T-helper 17 cell (primary cell): Measurements from ENCODE around the gene PEMT. TPM values are rescaled to one million over a fixed set of nuclear protein-coding genes. Genes with fewer than 3 reads are reported as not detected.
A peak's percentile ranks its signal among the peaks of the same experiment; 100 is the strongest.

ENCODE experiments used
- ATAC-seq: fragments of 150-1000 bp; cut with Tn5 transposase; 2 replicates; pipeline ENCODE4 v1.10.0; 2021; ENCODE audit warnings: mild to moderate bottlenecking, moderate library complexity
- DNase-seq, 3 donors: peaks; one replicate each; pipeline versions ENCODE4 v3.0.0 to v3.0.0-alpha.2; 2020 to 2021
- H3K9me3 ChIP-seq: one replicate; pipeline ENCODE4 v1.7.0; 2013; ENCODE audit warnings: low read length, mild to moderate bottlenecking; ENCODE audit not compliant: control insufficient read depth, poor library complexity, severe bottlenecking
- H3K27ac Mint-ChIP-seq: one replicate; pipeline ENCODE4 v1.8.0; 2022; ENCODE audit warnings: mild to moderate bottlenecking, moderate library complexity, mixed read lengths
- H3K27me3 Mint-ChIP-seq: one replicate; pipeline ENCODE4 v1.8.0; 2022; ENCODE audit warnings: mixed read lengths
- H3K36me3 Mint-ChIP-seq: one replicate; pipeline ENCODE4 v1.8.0; 2022; ENCODE audit warnings: low read depth, mixed read lengths
- H3K4me1 Mint-ChIP-seq: one replicate; pipeline ENCODE4 v1.8.0; 2022; ENCODE audit warnings: mild to moderate bottlenecking, mixed read lengths
- H3K4me3 Mint-ChIP-seq: one replicate; pipeline ENCODE4 v1.8.0; 2022; ENCODE audit warnings: mild to moderate bottlenecking, moderate library complexity, mixed read lengths
- total RNA-seq, 4 donors: library from RNA in 2 of 4; stranded (reverse) in 2 of 4; gene quantifications; one replicate each; pipeline ENCODE4 v1.2.3 and lab custom pipeline; 2022 to 2026

PEMT gene
- total RNA-seq, 2 donors from 2014 or later = 13.8 to 14.8 TPM

DNA sequence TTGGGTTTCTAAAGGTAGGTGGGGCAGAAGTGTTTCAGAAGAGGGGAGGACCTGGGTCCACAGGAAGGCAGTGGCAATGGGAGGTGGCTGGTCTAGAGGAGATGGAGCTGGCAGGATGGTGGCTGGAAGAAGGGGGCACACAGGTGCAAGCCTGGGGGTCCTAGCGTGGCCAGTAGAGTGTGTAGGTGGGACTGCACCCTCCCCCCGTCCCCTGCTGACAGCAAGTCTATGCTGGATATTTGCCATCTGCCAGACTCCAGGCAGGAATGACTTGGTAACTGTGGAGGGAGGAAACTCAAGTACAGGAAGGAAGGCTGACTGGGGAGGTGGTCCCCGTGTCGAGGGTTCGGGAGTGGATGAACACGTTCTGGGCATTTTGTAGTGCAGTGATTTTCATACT is 106.1 kb downstream of the PEMT start:
- no peaks in the 10 kb centered on the region for H3K27me3 Mint-ChIP-seq
- peaks cover 26% of the 10 kb centered on the region for H3K4me1 Mint-ChIP-seq
- H3K27ac Mint-ChIP-seq = peak overlapping the region; percentile 49
- no peaks in the 10 kb centered on the region for H3K9me3 ChIP-seq
- no peak overlapping the region for H3K4me3 Mint-ChIP-seq
- ATAC-seq (no peak), DNase-seq (no peak)
- H3K36me3 Mint-ChIP-seq = peaks cover 5% of the 10 kb centered on the region

DNA sequence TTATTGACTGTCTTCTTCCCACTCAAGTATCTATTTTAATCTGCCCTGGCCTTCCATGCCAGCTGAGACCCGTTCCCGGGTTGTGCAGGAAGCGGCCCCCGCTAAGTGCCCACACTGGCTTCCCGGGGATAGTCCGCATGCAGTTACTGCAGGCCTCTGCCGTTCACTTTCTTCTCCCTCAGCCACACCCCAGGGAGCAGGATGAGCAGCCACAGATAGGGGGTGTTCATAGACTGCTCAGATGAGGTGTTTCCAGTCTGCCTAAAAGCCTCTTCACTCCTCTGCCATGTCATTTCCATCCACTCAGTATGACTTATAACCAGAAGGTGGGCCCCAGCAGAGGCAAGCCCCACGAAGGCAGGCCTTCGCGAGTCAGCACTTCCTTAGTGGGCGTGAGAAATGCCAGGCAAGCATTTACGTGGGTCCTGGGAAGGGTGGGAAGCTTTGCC is 107.0 kb downstream of the PEMT start:
- H3K27me3 Mint-ChIP-seq = no peaks in the 10 kb centered on the region
- H3K4me3 Mint-ChIP-seq = no peak overlapping the region
- ATAC-seq (no peak), DNase-seq (no peak)
- H3K9me3 ChIP-seq = no peaks in the 10 kb centered on the region
- peak overlapping the region; percentile 49 for H3K27ac Mint-ChIP-seq
- peaks cover 28% of the 10 kb centered on the region for H3K4me1 Mint-ChIP-seq
- H3K36me3 Mint-ChIP-seq = peaks cover 5% of the 10 kb centered on the region

DNA sequence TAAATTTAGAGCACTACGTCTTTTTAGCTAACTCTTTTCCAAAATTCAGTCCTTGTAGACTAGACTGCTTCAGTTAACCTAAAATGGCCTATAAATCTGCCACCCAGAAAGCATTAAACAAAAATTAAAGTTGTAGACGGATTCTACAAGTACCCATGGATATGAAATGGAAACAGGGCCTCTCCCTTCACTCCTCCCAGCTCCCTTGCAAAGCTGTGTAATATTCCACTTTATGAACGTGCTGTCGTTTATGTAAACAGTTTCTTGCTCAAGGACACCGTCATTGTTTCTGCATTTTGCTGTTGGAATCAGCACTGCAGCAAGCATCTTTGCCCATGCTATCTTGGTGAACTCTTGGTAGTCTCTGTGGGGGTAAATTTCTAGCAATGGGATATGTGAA is 109.6 kb downstream of the PEMT start:
- Mint-ChIP-seq H3K4me3 (no peak overlapping the region), H3K4me1 (peaks cover 33% of the 10 kb centered on the region)

DNA sequence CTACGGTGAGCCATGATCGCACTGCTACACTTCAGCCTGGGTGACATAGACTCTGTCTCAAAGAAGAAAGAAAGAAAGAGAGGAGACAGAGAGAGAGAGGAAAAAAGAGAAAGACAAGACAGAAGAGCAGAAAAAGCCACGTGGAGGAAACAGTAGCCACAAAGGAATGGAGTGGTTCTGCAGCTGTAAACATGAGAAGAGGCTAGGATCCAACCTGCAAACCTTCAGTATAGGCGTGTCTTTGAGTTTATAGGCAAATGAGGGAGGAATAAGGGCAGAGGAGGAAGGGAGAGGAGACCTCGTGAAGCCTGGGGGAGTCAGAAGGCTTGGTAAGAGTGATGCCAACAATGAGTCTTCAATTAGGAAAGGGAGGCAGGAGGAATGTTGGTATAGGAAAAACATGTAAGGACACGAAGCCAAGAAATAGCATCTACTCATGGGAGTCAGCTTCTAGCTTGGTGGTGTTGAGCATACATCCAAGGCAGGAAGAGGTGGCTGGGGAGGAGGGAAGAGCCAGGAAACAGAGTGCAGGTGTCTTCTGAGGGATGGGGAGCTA is 110.8 kb downstream of the PEMT start:
- no peaks in the 10 kb centered on the region for H3K9me3 ChIP-seq
- ATAC-seq (no peak), DNase-seq (no peak)
- H3K27me3 Mint-ChIP-seq = peaks cover under 1% of the 10 kb centered on the region
- H3K4me1 Mint-ChIP-seq = peaks cover 35% of the 10 kb centered on the region
- peak overlapping the region; percentile 93 for H3K27ac Mint-ChIP-seq
- H3K36me3 Mint-ChIP-seq = no peaks in the 10 kb centered on the region
- no peak overlapping the region for H3K4me3 Mint-ChIP-seq

More for the DNA sequence above, 109.6 kb downstream of the PEMT start:
- H3K9me3 ChIP-seq = no peaks in the 10 kb centered on the region
- ATAC-seq (no peak), DNase-seq (no peak)
- Mint-ChIP-seq H3K27me3 (no peaks in the 10 kb centered on the region), H3K27ac (no peak overlapping the region), H3K36me3 (no peaks in the 10 kb centered on the region)

DNA sequence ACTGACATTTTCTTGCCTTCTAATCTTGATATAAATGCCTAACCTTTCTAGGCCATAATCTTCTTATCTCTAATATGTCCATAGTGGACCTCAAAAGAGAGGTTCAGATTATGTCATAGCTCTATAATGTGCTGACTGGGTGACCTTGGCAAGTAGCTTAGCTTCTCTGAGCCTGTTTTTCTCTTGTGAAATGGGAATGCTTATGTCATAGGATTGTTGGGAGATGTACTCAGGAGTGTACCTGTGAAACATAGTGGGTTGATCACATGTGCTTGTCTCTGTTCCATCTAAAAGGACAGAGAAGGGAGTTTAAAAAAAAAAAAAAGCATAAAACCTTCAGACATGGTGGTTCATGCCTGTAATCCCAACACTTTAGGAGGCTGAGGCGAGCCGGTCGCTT is 112.3 kb downstream of the PEMT start:
- Mint-ChIP-seq H3K27ac (peak overlapping the region; percentile 79), H3K36me3 (no peaks in the 10 kb centered on the region), H3K4me3 (no peak overlapping the region), H3K4me1 (peaks cover 29% of the 10 kb centered on the region), H3K27me3 (peaks cover 7% of the 10 kb centered on the region)
- DNase-seq (no peak), ATAC-seq (no peak)
- no peaks in the 10 kb centered on the region for H3K9me3 ChIP-seq

DNA sequence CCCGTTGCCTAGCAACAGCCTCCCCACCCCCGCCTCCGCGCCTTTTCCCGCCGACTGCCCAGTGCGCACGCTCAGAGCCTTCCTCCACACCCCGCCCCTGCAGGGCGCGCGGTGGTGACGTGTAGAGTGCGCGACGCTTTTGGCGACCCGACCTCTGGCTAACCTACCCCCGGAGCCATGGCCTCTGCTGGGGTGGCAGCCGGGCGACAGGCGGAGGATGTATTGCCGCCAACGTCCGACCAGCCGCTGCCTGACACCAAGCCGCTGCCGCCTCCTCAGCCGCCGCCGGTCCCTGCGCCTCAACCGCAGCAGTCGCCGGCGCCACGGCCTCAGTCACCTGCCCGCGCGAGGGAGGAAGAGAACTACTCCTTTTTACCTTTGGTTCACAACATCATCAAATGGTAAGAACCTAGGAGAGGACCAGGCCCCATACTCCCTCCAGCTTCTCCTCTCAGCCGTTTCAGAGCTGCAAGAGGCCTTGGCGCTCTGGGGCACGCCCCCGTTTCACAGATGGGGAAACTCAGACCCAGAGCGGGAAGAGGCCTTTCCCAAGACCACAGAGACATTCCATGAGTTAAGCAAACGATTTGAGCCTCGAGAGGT is 114.5 kb downstream of the PEMT start, which contains the start of gene MED9:
TSS of gene MED9 (plus strand) at position 136 of the 603 bp plus-strand sequence. CDS start at position 178, 42 bp downstream.
- DNase-seq (peak; percentile 88 to 94 (median 90)), ATAC-seq (peak; percentile 99)
- Mint-ChIP-seq H3K27me3 (peaks cover 21% of the 10 kb centered on the region), H3K36me3 (no peaks in the 10 kb centered on the region), H3K4me3 (peak within 1 kb of the TSS; percentile 90), H3K4me1 (peaks cover 21% of the 10 kb centered on the region), H3K27ac (peak within 1 kb of the TSS; percentile 95)
- no peaks in the 10 kb centered on the region for H3K9me3 ChIP-seq

DNA sequence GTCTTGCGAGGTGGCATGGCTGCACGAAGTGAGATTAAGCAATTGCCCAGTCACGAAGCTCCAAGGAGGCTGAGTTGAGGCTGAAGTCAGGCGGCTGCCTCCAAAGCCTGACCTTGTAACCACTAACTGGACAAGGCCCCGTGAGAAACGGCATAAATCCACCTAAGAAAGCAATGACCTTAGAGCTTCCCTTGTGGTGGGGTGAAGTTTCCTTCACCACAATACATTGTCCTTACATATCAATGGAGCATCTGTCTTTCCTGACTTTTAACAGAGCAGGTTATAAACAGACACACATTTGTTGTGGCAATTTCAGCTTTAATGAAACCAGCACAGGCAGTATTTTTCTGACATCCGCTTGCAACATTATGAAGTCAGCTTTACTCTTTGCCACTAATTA is 117.2 kb downstream of the PEMT start:
- no peak for ATAC-seq
- no peaks in the 10 kb centered on the region for H3K36me3 Mint-ChIP-seq
- H3K27ac Mint-ChIP-seq = no peak overlapping the region
- H3K9me3 ChIP-seq = no peaks in the 10 kb centered on the region
- no peak overlapping the region for H3K4me3 Mint-ChIP-seq
- H3K4me1 Mint-ChIP-seq = peaks cover 10% of the 10 kb centered on the region
- no peak for DNase-seq
- H3K27me3 Mint-ChIP-seq = peaks cover 35% of the 10 kb centered on the region

DNA sequence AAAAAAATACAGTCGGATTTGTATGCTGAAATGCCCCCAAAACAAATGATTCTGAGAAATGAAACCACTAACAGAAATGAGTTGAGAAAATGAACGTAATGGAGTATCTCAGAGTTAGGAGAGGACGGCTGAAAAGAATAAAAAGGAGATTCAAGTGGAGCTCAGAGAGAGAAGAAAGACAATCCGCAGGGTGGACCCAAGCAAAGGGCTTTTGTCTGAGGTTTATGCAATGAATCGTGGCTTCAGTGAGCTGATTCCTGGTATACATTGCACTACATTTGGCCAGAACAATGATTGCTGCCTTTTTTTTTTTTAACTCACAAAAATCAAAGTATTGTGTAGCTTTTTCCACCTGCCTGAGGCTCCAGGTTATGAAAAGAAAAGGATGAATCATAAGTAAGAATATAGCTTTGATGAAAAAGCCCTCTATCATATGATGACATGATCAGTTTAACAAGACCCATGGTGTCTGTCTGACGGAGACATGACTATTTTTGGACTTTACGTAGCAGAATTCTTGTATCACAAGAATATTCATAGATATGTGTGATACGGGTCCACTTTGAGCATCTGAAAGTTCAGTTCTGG is 119.1 kb downstream of the PEMT start:
- Mint-ChIP-seq H3K36me3 (no peaks in the 10 kb centered on the region), H3K27me3 (peaks cover 49% of the 10 kb centered on the region), H3K27ac (no peak overlapping the region), H3K4me1 (peaks cover 5% of the 10 kb centered on the region), H3K4me3 (no peak overlapping the region)
- DNase-seq (no peak), ATAC-seq (no peak)
- H3K9me3 ChIP-seq = no peaks in the 10 kb centered on the region

DNA sequence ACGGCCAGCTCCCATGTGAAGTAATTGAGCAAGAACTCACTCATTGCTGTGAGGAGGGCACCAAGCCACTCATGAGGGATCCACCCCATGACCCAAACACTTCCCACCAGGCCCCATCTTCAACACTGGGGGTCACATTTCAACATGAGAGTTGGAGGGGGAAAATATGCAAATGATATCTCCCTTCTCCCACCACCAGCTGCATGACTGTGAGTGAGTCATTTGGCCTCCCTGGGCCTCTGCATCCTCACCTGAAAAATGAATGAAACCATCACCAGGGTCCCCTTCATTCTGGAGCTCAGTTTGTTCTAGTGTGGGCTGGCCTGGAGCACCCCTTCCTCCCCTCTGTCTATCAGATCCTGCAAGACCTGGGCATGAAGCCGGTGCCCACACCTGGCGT is 121.5 kb downstream of the PEMT start:
- ATAC-seq = no peak
- no peaks in the 10 kb centered on the region for H3K4me1 Mint-ChIP-seq
- H3K27me3 Mint-ChIP-seq = peaks cover 59% of the 10 kb centered on the region
- H3K9me3 ChIP-seq = no peaks in the 10 kb centered on the region
- H3K4me3 Mint-ChIP-seq = no peak overlapping the region
- H3K27ac Mint-ChIP-seq = no peak overlapping the region
- DNase-seq = no peak
- no peaks in the 10 kb centered on the region for H3K36me3 Mint-ChIP-seq

DNA sequence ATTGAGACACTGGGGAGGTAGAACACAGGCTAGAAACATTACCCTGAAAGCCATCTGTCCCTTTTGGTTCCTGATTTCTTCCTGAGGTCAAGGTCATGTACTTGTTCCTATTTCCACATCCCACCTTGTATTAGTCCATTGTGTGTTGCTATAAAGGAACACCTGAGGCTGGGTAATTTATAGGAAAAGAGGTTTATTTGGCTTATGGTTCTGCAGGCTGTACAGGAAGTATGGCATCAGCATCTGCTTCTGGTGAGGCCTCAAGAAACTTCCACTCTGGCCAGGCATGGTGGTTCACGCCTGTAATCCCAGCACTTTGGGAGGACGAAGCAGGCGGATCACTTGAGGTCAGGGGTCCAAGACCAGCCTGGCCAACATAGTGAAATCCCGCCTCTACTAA is 122.2 kb downstream of the PEMT start:
- H3K4me3 Mint-ChIP-seq = no peak overlapping the region
- ATAC-seq = no peak
- peaks cover 65% of the 10 kb centered on the region for H3K27me3 Mint-ChIP-seq
- DNase-seq = no peak
- H3K4me1 Mint-ChIP-seq = no peaks in the 10 kb centered on the region
- H3K9me3 ChIP-seq = no peaks in the 10 kb centered on the region
- H3K27ac Mint-ChIP-seq = no peak overlapping the region
- H3K36me3 Mint-ChIP-seq = no peaks in the 10 kb centered on the region

DNA sequence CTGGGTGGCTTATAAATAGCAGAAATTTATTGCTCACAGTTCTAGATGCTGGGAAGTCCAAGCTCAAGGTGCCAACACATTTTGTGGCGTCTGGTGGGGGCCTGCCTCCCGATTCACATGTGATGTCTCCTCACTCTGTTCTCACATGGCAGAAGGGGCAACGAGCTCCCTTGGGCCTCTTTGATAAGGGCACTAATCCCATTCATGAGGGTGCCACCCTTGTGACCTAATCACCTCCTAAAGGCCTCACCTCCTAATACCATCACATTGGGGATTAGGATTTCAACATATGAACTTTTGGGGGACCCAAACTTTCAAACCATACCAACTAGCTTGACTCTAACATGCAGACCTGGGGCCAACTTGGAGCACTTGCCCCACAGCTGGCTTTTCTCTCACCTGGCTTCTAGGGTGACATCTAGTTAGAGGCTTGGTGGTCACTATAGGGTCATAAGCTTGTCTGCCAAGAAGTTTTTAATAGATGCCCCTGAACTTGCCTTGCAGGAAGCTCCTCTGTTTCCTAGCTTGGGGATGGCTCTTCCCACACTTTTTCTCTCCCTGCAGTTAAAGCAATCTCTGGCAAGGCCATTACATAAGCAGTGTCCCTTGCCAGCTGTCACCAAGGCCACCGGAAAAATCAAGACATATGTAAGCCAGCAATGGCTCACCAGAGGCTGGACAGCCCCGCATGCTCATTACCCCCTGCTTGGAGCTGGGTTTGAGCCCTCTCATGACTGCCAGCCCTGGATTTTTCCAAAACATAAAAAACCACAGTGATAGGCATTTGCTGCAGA is 123.1 kb downstream of the PEMT start:
- Mint-ChIP-seq H3K27ac (no peak overlapping the region), H3K36me3 (no peaks in the 10 kb centered on the region), H3K4me3 (no peak overlapping the region), H3K27me3 (peaks cover 64% of the 10 kb centered on the region), H3K4me1 (no peaks in the 10 kb centered on the region)
- no peak for ATAC-seq
- H3K9me3 ChIP-seq = no peaks in the 10 kb centered on the region
- DNase-seq = no peak

DNA sequence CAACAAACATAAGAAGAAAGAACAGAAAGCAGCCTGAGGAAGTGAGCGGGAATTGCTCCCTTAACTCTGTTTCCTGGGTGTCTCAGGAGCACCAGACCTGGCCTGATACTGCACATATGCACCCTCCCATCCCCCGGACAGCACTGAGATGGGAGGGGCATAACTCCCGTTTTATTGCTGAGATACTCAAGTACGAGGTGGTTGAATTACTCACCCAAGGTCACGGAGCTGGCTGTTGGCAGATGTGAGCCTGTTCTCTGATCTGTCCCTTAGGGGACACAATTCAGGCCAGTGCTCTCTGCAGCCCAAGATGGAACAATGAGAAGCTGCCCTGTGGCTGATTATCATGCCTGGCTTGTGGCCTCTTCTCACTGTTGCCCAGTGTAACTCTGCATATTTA is 123.8 kb downstream of the PEMT start:
- no peaks in the 10 kb centered on the region for H3K9me3 ChIP-seq
- ATAC-seq (no peak), DNase-seq (no peak)
- Mint-ChIP-seq H3K27me3 (peaks cover 57% of the 10 kb centered on the region), H3K4me1 (no peaks in the 10 kb centered on the region), H3K4me3 (no peak overlapping the region), H3K36me3 (no peaks in the 10 kb centered on the region), H3K27ac (no peak overlapping the region)

DNA sequence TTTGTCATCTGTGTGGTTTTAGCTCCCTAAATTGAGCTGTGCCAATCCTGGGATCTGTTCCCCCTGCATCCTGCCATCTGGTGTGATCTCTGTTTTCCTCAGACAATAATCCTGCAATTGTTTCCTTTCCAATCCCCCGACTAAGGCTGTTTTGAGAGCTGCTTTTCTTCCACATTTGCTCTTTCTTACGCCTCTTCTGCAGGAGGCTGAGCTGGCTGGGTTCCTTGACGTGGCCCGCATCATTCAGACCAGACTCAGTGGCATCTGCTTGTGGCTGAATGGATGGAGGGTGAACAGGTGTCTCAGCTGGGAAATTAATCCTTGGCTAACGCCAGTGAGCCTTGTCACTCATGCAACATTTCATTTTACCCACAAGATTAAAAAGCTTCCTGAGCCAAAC is 124.5 kb downstream of the PEMT start:
- no peak overlapping the region for H3K4me3 Mint-ChIP-seq

More for the DNA sequence above, 124.5 kb downstream of the PEMT start:
- H3K27ac Mint-ChIP-seq = no peak overlapping the region
- no peaks in the 10 kb centered on the region for H3K36me3 Mint-ChIP-seq
- no peak for DNase-seq
- peaks cover 56% of the 10 kb centered on the region for H3K27me3 Mint-ChIP-seq
- ATAC-seq = no peak
- H3K4me1 Mint-ChIP-seq = no peaks in the 10 kb centered on the region
- H3K9me3 ChIP-seq = no peaks in the 10 kb centered on the region
